DOHH2 (cell line): ENCODE data around the gene ACOT4.

Experiments
- H3F3A ChIP-seq: fragments of 200-600 bp; sonication (generic), shearing (Covaris generic); 2 replicates; pipeline ENCODE4 v1.6.0; 2016; ENCODE audit warnings: antibody characterized with exemption, mild to moderate bottlenecking; ENCODE audit not compliant: control insufficient read depth, insufficient read depth
- H3K27ac ChIP-seq: fragments of 200-600 bp; sonication (generic); 2 replicates; pipeline ENCODE4 v1.5.1; 2014; ENCODE audit warnings: low read depth, mild to moderate bottlenecking, low read length, moderate library complexity
- H3K27me3 ChIP-seq: fragments of 200-600 bp; sonication (generic); 2 replicates; pipeline ENCODE4 v1.6.1; 2014; ENCODE audit warnings: mild to moderate bottlenecking, low read length, mixed read lengths; ENCODE audit not compliant: control insufficient read depth
- H3K36me3 ChIP-seq: fragments of 200-600 bp; sonication (generic); 2 replicates; pipeline ENCODE4 v1.6.1; 2014; ENCODE audit warnings: mild to moderate bottlenecking, low read length, moderate library complexity, mixed read lengths; ENCODE audit not compliant: control insufficient read depth
- H3K4me1 ChIP-seq: fragments of 200-600 bp; sonication (generic); 2 replicates; pipeline ENCODE4 v1.6.1; 2014; ENCODE audit warnings: mild to moderate bottlenecking, low read length, mixed read lengths; ENCODE audit not compliant: control insufficient read depth
- H3K4me2 ChIP-seq: fragments of 200-600 bp; sonication (generic); 2 replicates; pipeline ENCODE4 v1.6.0; 2014; ENCODE audit warnings: mild to moderate bottlenecking, low read length, moderate library complexity
- H3K4me3 ChIP-seq: fragments of 200-600 bp; sonication (generic); 2 replicates; pipeline ENCODE4 v1.5.1; 2014; ENCODE audit warnings: mild to moderate bottlenecking, low read length, mixed read lengths
- H3K79me2 ChIP-seq: fragments of 200-600 bp; sonication (generic); 2 replicates; pipeline ENCODE4 v1.6.1; 2014; ENCODE audit warnings: mild to moderate bottlenecking, low read length, mixed read lengths; ENCODE audit not compliant: control insufficient read depth
- H3K9me2 ChIP-seq: fragments of 200-600 bp; sonication (generic); replicated peaks from 2 replicates; pipeline ENCODE4 v1.6.1; 2014; ENCODE audit warnings: mild to moderate bottlenecking, low read length, mixed read lengths; ENCODE audit not compliant: control insufficient read depth
- H3K9me3 ChIP-seq: fragments of 200-600 bp; sonication (generic); 2 replicates; pipeline ENCODE4 v1.6.1; 2014; ENCODE audit warnings: antibody characterized with exemption, low read length, mixed read lengths; ENCODE audit not compliant: control insufficient read depth, insufficient read depth
- H4K20me1 ChIP-seq: fragments of 200-600 bp; sonication (generic); 2 replicates; pipeline ENCODE4 v1.6.0; 2014; ENCODE audit warnings: low read depth, mild to moderate bottlenecking, antibody characterized with exemption, low read length, moderate library complexity; ENCODE audit not compliant: control insufficient read depth, insufficient read depth
- CTCF ChIP-seq: fragments of 200-600 bp; sonication (generic); IDR thresholded peaks from one replicate; pipeline ENCODE4 v1.5.1; 2014; ENCODE audit warnings: antibody characterized with exemption, mild to moderate bottlenecking, low read depth, low read length; ENCODE audit not compliant: poor library complexity, severe bottlenecking
- EZH2phosphoT487 ChIP-seq: fragments of 200-600 bp; sonication (generic); IDR thresholded peaks from 2 replicates; pipeline ENCODE4 v1.6.1; 2017; ENCODE audit warnings: borderline replicate concordance, mild to moderate bottlenecking, antibody characterized with exemption, low read length, moderate library complexity, mixed read lengths

ACOT4 gene

DNA sequence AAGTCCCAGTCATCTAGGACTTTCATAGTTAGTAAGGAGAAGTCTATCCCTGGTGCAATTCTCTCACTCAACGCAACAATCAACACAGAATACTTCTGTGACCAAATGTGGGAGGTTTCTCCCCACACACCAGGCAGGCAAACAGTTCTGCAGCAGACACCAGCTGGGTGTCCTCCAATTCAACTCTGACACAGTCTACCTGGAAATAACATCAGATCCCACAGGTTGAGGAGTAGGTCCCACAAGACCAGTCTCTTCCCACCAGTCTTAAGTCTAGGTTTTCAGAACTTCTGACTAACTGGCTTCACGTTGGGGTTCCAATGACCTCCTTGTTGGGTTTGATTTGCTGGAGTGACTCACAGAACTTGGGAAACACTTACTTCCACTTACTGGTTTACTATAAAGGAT lies 35.5 kb downstream of the ACOT4 start:
- Histone ChIP-seq H3K9me2 (no peaks in the 10 kb centered on the region), H4K20me1 (no peaks in the 10 kb centered on the region), H3K4me3 (no peak overlapping the region), H3K36me3 (no peaks in the 10 kb centered on the region), H3K4me2 (no peak overlapping the region), H3K27me3 (no peaks in the 10 kb centered on the region), H3K4me1 (no peaks in the 10 kb centered on the region), H3K27ac (no peak overlapping the region), H3F3A (no peaks in the 10 kb centered on the region), H3K9me3 (no peaks in the 10 kb centered on the region), H3K79me2 (no peaks in the 10 kb centered on the region)
- TF ChIP-seq EZH2phosphoT487, result no peak
- TF ChIP-seq CTCF, result no peak

DNA sequence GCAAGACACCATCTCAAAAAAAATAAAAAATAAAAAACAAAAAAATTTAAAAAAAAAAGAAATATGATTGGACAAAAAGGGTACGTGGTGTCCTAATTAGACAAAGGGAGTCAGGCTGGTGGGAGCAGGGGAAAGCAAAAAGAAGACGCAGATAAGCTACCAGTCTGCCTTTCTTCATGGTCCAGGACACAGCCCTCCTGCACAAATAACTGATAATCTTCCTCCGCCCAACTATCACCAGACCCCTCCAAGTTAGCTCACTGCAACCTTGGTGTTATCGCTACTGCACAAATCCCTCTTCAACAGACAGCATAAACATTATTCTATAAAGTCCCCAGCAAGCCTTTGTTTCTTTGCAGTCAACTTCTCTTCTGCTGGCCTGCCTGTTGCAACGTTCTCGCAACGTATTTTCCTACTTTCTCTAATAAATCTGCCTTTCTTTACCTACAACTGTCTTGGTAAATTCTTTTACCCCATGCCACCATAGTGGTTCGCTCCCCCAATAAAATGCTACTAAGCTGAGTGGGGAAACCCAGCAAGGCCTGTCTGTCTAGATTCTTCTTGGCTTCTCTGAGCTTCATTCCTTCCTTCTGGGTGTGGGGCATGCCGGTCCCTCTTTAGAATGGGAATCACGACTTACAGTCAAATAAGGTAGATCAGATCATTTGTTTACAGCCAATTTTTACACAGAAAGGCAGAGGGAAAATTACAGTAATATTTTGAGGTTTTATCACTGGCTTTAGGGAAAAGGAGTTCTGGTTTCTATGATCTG lies 38.5 kb downstream of the ACOT4 start:
- Histone ChIP-seq H3K4me3 (no peak overlapping the region), H3K27me3 (peaks cover 22% of the 10 kb centered on the region), H4K20me1 (no peaks in the 10 kb centered on the region), H3K9me2 (no peaks in the 10 kb centered on the region), H3F3A (no peaks in the 10 kb centered on the region), H3K4me2 (no peak overlapping the region), H3K27ac (no peak overlapping the region), H3K36me3 (no peaks in the 10 kb centered on the region), H3K9me3 (no peaks in the 10 kb centered on the region), H3K4me1 (peaks cover 15% of the 10 kb centered on the region), H3K79me2 (no peaks in the 10 kb centered on the region)
- no peak for TF ChIP-seq EZH2phosphoT487
- no peak for TF ChIP-seq CTCF

GRCh38 chr14:73633116-73634010 lies 41.7 kb downstream of the ACOT4 start:
- H3K4me3 ChIP-seq, result peak overlapping the region; percentile 61

More at GRCh38 chr14:73633116-73634010, 41.7 kb downstream of the ACOT4 start:
- no peak overlapping the region for H3K27ac ChIP-seq
- TF ChIP-seq EZH2phosphoT487 (no peak), CTCF (peak; percentile 76)
- H3K9me3 ChIP-seq, result no peaks in the 10 kb centered on the region
- H3K9me2 ChIP-seq, result no peaks in the 10 kb centered on the region
- no peaks in the 10 kb centered on the region for H3F3A ChIP-seq
- no peaks in the 10 kb centered on the region for H3K79me2 ChIP-seq
- peaks cover 15% of the 10 kb centered on the region for H3K4me1 ChIP-seq
- H3K27me3 ChIP-seq, result peaks cover 32% of the 10 kb centered on the region
- H3K4me2 ChIP-seq, result peak overlapping the region; percentile 66
- H3K36me3 ChIP-seq, result no peaks in the 10 kb centered on the region
- no peaks in the 10 kb centered on the region for H4K20me1 ChIP-seq
